Fibroblast of mammary gland (primary cell): ENCODE results near the gene LIMA1.
"Not testable (repeated sequence)": the region's sequence is repeated elsewhere in the genome, so short reads cannot be mapped to it uniquely, and the experiment has no call there.

Experiments
- DNase-seq: peaks from one replicate; pipeline ENCODE4 v3.0.0-alpha.2; 2010; ENCODE audit warnings: low read depth
- H3K4me3 ChIP-seq: 2 replicates; pipeline ENCODE4 v1.5.1; 2011; ENCODE audit warnings: low read depth, mild to moderate bottlenecking, low read length, moderate library complexity; ENCODE audit not compliant: control insufficient read depth
- CTCF ChIP-seq: conservative IDR thresholded peaks from 2 replicates; pipeline ENCODE4 v1.5.1; 2011; ENCODE audit warnings: low read depth, low read length, inconsistent platforms; ENCODE audit not compliant: control insufficient read depth, insufficient read depth

LIMA1 gene

DNA sequence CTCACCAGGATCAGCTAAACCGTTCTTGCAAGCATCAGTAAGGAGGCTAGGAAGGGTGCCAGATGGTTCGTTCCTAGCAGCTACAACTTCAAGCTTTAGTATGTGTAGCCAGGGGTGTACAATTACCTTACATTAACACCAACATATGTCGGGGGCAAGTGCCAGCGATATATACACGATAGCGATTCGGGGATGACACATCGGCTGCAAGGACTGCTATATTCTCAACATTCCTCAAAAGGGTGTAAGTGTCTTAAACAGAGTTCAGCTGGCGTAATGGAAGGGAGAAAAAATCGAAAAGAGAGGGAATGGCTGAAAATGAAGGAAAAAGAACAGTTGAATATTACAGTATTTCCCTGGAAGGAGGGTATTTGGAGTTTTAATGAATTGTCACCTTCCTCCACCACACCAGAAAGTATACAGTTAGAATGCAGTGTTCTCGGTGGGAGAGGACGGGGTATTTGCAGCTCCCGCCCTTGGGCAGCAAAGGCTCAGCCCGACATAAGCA lies 545 bp downstream of the LIMA1 start:
- peak; percentile 39 for DNase-seq
- no peak for TF ChIP-seq CTCF
- peak overlapping the region; percentile 89 for H3K4me3 ChIP-seq

DNA sequence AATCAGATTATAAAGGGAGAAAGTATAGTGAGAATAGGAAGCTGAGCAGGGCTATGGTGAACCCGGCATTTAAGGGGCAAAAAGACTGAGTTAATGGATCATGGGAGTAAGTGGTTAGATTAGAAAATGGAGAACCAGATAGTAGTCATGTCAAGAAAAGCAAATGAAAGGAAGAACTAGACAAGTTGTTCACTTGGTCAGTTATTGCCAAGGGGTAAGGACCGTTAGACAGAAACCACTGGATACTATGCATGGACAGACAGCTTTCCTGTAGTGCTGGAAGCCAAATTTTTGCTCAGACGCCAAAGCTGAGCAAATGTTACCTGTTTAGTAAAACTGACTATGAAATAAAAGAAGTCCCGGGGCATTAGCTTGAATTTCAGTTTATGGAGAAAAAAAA lies 3.8 kb downstream of the LIMA1 start:
- H3K4me3 ChIP-seq = no peak overlapping the region
- no peak for DNase-seq
- no peak for TF ChIP-seq CTCF

DNA sequence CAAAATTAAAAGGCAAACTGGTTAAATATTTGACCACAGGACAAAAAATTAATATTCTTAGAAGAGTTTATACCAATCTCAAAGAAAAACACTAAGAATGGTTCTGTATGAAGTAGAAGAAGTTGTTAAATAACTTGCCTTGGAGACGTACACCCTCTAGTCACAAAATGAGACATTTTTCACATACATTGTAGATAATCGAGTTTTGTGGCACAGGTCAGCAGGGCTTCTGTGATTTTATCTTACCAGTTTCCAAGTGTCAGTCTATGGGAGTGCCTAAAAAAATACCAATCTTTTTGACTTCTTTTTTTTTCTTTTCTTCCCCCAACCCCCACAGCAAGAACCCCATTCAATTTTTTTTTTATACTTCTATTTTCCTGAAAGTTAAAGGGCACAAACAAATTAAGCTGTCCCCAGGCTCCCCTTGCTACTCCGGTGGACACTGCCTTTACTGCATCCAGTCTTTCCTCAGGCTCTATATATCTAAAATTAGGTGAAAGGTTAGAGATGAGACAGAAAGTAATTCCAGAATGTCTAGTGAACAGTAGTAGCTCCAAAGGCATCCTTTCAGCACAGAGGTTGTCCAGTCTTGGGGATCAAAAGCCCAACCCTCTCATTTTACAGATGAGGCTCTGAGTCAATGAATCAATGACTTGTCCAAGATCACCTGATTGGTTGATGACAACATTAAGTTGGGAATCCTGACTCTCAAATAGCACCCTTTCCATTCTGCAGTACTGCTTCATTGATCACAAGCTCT lies 6.2 kb downstream of the LIMA1 start:
- H3K4me3 ChIP-seq = no peak overlapping the region
- no peak for TF ChIP-seq CTCF
- DNase-seq = peak; percentile 31

DNA sequence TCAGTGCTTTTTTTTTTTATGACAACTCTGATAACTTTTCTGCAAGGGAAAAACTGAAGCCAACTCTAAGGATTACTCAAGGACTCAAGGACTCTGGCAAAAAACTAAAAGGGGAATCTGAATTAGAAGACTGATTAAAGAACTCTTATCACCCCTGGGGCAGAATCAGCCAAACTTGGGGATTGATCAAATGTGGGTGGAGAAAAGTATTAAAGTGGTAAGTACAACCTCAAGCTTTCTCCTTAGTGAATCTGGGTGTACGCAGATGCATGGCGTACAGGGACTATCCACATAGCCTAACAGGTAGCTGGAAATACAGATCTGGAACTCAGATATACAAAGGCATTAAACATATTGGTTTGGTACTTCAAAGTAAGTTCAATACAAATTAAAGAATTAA lies 7.3 kb downstream of the LIMA1 start:
- TF ChIP-seq CTCF = no peak
- no peak overlapping the region for H3K4me3 ChIP-seq
- no peak for DNase-seq

- H3K4me3 ChIP-seq = no peak overlapping the region
- TF ChIP-seq CTCF = no peak
- DNase-seq = no peak
Measured at GRCh38 chr12:50275556-50275955, 7.8 kb downstream of the LIMA1 start.

- DNase-seq, H3K4me3 ChIP-seq: not testable (repeated sequence)
Measured at GRCh38 chr12:50275127-50275526, 8.2 kb downstream of the LIMA1 start.

GRCh38 chr12:50271724-50272247 lies 11.5 kb downstream of the LIMA1 start:
- DNase-seq = peak; percentile 51
- H3K4me3 ChIP-seq = no peak overlapping the region
- no peak for TF ChIP-seq CTCF
